Measurements from ENCODE around the gene TSGA10IP. TPM values are rescaled to one million over a fixed set of nuclear protein-coding genes. Genes with fewer than 3 reads are reported as not detected.
A peak's percentile ranks its signal among the peaks of the same experiment; 100 is the strongest.

TSGA10IP gene
- total and polyA plus RNA-seq, 2 experiments from 2014 or later, result 1.6 to 2.0 TPM

DNA sequence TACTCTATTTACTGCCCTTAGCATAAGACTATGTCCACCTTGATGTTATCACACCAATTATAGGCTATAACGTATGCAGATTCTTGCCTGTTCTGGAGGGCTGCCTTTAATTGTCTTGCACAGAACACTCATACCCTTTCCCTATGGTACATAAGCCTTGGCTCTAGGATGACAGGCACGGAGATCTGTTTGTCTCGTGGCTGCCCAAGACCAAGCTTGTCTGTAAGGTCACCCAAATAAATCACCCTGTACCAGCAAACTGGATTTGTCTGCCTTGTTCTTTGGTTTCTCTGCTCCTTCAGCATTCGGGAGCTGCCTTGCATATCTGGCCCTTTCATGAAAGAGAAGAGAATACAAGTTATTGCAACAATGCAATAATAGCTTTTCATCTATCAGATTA lies 7.5 kb upstream of the TSGA10IP start:
- peaks cover 11% of the 10 kb centered on the region for H3K27me3 Mint-ChIP-seq (ENCODE audit: insufficient read depth, low read depth, poor library complexity)
- no peak for TF ChIP-seq REST (IDR thresholded peaks at IDR 0.05; ENCODE audit: unreplicated experiment)
- TF ChIP-seq EZH2 (IDR thresholded peaks at IDR 0.05; ENCODE audit: low read depth, unreplicated experiment), result no peak
- TF ChIP-seq ZNF331 (CRISPR knock-in tag; IDR thresholded peaks at IDR 0.05; ENCODE audit: low read depth), result no peak
- no peak for TF ChIP-seq NANOG (IDR thresholded peaks at IDR 0.05; ENCODE audit: borderline replicate concordance)
- no peak for TF ChIP-seq STAT1 (IDR thresholded peaks at IDR 0.05; ENCODE audit: unreplicated experiment)
- TF ChIP-seq ZNF114 (CRISPR knock-in tag; IDR thresholded peaks at IDR 0.05), result no peak
- TF ChIP-seq, protein P1, sequence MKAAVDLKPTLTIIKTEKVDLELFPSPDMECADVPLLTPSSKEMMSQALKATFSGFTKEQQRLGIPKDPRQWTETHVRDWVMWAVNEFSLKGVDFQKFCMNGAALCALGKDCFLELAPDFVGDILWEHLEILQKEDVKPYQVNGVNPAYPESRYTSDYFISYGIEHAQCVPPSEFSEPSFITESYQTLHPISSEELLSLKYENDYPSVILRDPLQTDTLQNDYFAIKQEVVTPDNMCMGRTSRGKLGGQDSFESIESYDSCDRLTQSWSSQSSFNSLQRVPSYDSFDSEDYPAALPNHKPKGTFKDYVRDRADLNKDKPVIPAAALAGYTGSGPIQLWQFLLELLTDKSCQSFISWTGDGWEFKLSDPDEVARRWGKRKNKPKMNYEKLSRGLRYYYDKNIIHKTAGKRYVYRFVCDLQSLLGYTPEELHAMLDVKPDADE (IDR thresholded peaks at IDR 0.05), result no peak
- no peak for TF ChIP-seq EZH2phosphoT487 (IDR thresholded peaks at IDR 0.05; ENCODE audit: unreplicated experiment)
- no peak for TF ChIP-seq ZNF462 (CRISPR knock-in tag; IDR thresholded peaks at IDR 0.05)
- no peak for TF ChIP-seq CREB1 (CRISPR knock-in tag; IDR thresholded peaks at IDR 0.05; ENCODE audit: low read depth)
- no peak for TF ChIP-seq JUNB (IDR thresholded peaks at IDR 0.05; ENCODE audit: unreplicated experiment)
- H3K4me1 Mint-ChIP-seq, result peaks cover 8% of the 10 kb centered on the region; the same call in 2 of the 3 replicates
- H3K4me3 ChIP-seq, result no peak overlapping the region
- H3K79me2 ChIP-seq (replicated peaks; ENCODE audit: insufficient read depth), result no peaks in the 10 kb centered on the region
- H3K27ac ChIP-seq (ENCODE audit: low read depth), result no peak overlapping the region
- no peaks in the 10 kb centered on the region for H3K9me2 ChIP-seq (ENCODE audit: insufficient read depth)
- ATAC-seq (no peak), DNase-seq (ENCODE audit: low spot score) (no peak)
- H3K4me3 Mint-ChIP-seq, result no peak overlapping the region
- no peak overlapping the region for H3K4me2 ChIP-seq
- no peak overlapping the region for H3K27ac Mint-ChIP-seq
- H3K9me3 Mint-ChIP-seq, result no peaks in the 10 kb centered on the region
- no peaks in the 10 kb centered on the region for H3F3A ChIP-seq (replicated peaks; ENCODE audit: low read depth)
- H3K4me1 ChIP-seq (ENCODE audit: insufficient read depth), result no peaks in the 10 kb centered on the region
- H4K20me1 ChIP-seq (replicated peaks; ENCODE audit: insufficient read depth), result no peaks in the 10 kb centered on the region
- H3K27me3 ChIP-seq (ENCODE audit: insufficient read depth), result no peaks in the 10 kb centered on the region
- H2AFZ ChIP-seq, result peak overlapping the region; percentile 48; the same call in 1 of the 2 replicates
- H3K36me3 Mint-ChIP-seq (ENCODE audit: low read depth), result no peaks in the 10 kb centered on the region
- H3K36me3 ChIP-seq (ENCODE audit: insufficient read depth), result no peaks in the 10 kb centered on the region
